ENCODE data around the gene TMEM167A.

DNA sequence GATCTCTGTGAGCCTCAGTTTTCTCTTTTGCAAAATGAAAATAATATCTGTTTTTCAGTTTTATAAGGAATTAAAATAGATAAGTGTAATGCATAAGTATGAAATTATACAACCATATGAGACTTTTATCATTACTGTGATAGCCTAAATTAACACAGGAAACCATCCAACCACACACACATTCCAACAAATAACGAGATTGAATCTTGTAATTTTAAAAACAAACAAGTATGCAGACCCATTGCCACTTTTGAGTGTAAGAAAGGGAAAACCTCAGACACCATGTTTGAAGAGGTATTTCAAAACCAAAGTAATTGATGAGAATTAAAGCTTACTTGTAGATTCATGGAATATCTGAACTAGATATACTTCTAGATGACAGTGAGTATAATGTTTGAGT lies 32.2 kb upstream of the TMEM167A start:
- TF ChIP-seq POLR2AphosphoS5 (IDR thresholded peaks at IDR 0.05; ENCODE audit: low read depth, low read length) (no peak), CTCF (IDR thresholded peaks at IDR 0.05; ENCODE audit: control extremely low read depth in 1 of 3, insufficient read depth in 1 of 3, low read depth in 1 of 3, low read length in 3 of 3) (no peak)
- TF ChIP-seq, protein P1, sequence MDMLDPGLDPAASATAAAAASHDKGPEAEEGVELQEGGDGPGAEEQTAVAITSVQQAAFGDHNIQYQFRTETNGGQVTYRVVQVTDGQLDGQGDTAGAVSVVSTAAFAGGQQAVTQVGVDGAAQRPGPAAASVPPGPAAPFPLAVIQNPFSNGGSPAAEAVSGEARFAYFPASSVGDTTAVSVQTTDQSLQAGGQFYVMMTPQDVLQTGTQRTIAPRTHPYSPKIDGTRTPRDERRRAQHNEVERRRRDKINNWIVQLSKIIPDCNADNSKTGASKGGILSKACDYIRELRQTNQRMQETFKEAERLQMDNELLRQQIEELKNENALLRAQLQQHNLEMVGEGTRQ (IDR thresholded peaks at IDR 0.05; ENCODE audit: low read length) = no peak

Measured in H1 (cell line).